Osteocyte (in vitro differentiated cells): Measurements from ENCODE around the gene APOBEC3G. TPM values are rescaled to one million over a fixed set of nuclear protein-coding genes. Genes with fewer than 3 reads are reported as not detected.

Experiments
- DNase-seq: peaks from one replicate; pipeline ENCODE4 v3.0.0; 2021; ENCODE audit warnings: mixed read lengths; ENCODE audit not compliant: unreplicated experiment; ENCODE audit errors: extremely low spot score
- H3K27ac Mint-ChIP-seq: one replicate; pipeline ENCODE4 v1.8.0; 2021; ENCODE audit warnings: mild to moderate bottlenecking, mixed read lengths; ENCODE audit not compliant: unreplicated experiment
- H3K27me3 Mint-ChIP-seq: one replicate; pipeline ENCODE4 v1.8.0; 2021; ENCODE audit warnings: mixed read lengths; ENCODE audit not compliant: unreplicated experiment
- H3K36me3 Mint-ChIP-seq: one replicate; pipeline ENCODE4 v1.8.0; 2021; ENCODE audit warnings: mixed read lengths; ENCODE audit not compliant: unreplicated experiment
- H3K4me1 Mint-ChIP-seq: one replicate; pipeline ENCODE4 v1.8.0; 2021; ENCODE audit warnings: mixed read lengths; ENCODE audit not compliant: unreplicated experiment
- H3K4me3 Mint-ChIP-seq: one replicate; pipeline ENCODE4 v1.8.0; 2021; ENCODE audit warnings: mild to moderate bottlenecking, moderate library complexity, mixed read lengths; ENCODE audit not compliant: unreplicated experiment
- H3K9me3 Mint-ChIP-seq: one replicate; pipeline ENCODE4 v1.8.0; 2021; ENCODE audit warnings: mixed read lengths; ENCODE audit not compliant: unreplicated experiment
- CTCF ChIP-seq: fragments of 200-600 bp; sonication (generic); IDR thresholded peaks from 2 replicates; pipeline ENCODE4 v1.5.0; 2021; ENCODE audit warnings: antibody characterized with exemption, mild to moderate bottlenecking, moderate library complexity
- total RNA-seq: library from RNA; stranded (reverse); gene quantifications from 2 replicates; pipeline ENCODE4 v1.2.1, GENCODE V29; 2021

The APOBEC3G gene
- total RNA-seq, 1 donor from 2014 or later, result 2.7 TPM

DNA sequence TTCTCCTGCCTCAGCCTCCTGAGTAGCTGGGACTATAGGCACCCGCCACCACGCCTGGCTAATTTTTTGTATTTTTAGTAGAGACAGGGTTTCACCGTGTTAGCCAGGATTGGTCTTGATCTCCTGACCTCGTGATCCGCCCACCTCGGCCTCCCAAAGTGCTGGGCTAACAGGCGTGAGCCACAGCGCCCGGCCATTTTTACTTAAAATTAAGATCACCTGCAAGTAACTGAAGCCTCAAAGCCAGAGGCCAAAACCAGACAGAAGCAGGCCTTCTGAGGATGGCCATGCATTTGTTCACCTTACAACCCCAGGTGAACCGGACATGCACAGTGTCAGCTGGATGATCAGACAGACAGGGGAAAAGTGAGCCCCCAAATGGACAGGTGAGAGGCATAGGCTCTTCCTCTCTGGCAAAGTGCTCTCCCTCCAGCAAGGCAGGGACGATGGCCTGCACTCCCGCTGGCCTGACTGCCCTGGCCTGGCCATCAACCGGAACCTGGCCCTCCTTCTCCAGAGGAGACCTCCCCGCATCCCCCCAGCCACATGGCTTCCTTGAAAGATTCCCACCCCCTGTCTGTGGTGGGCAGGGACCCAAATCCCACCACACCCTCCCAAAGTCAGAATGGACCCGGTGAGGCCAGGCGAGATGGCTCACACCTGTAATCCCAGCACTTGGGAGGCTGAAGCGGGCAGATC lies 45.8 kb downstream of the APOBEC3G start:
- peaks cover 17% of the 10 kb centered on the region for H3K27me3 Mint-ChIP-seq
- no peaks in the 10 kb centered on the region for H3K36me3 Mint-ChIP-seq
- H3K4me1 Mint-ChIP-seq, result peaks cover 2% of the 10 kb centered on the region
- DNase-seq, result no peak
- H3K27ac Mint-ChIP-seq, result no peak overlapping the region
- no peak for TF ChIP-seq CTCF
- no peaks in the 10 kb centered on the region for H3K9me3 Mint-ChIP-seq
- no peak overlapping the region for H3K4me3 Mint-ChIP-seq

GRCh38 chr22:39123751-39124581 lies 46.9 kb downstream of the APOBEC3G start:
- no peak for DNase-seq
- no peak overlapping the region for H3K4me3 Mint-ChIP-seq
- no peak for TF ChIP-seq CTCF
- H3K36me3 Mint-ChIP-seq, result no peaks in the 10 kb centered on the region
- H3K9me3 Mint-ChIP-seq, result no peaks in the 10 kb centered on the region
- peaks cover 10% of the 10 kb centered on the region for H3K27me3 Mint-ChIP-seq
- H3K4me1 Mint-ChIP-seq, result peaks cover 2% of the 10 kb centered on the region
- H3K27ac Mint-ChIP-seq, result no peak overlapping the region

GRCh38 chr22:39125622-39126021 lies 48.5 kb downstream of the APOBEC3G start:
- Mint-ChIP-seq H3K27ac (no peak overlapping the region), H3K9me3 (no peaks in the 10 kb centered on the region), H3K36me3 (no peaks in the 10 kb centered on the region), H3K4me3 (no peak overlapping the region), H3K4me1 (peaks cover 2% of the 10 kb centered on the region), H3K27me3 (peaks cover 7% of the 10 kb centered on the region)
- TF ChIP-seq CTCF, result no peak
- DNase-seq, result no peak

GRCh38 chr22:39128508-39128907 lies 51.4 kb downstream of the APOBEC3G start:
- Mint-ChIP-seq H3K4me1 (peaks cover 10% of the 10 kb centered on the region), H3K36me3 (peaks cover 2% of the 10 kb centered on the region), H3K4me3 (no peak overlapping the region), H3K27ac (no peak overlapping the region), H3K9me3 (no peaks in the 10 kb centered on the region), H3K27me3 (no peaks in the 10 kb centered on the region)
- TF ChIP-seq CTCF, result no peak
- DNase-seq, result no peak

DNA sequence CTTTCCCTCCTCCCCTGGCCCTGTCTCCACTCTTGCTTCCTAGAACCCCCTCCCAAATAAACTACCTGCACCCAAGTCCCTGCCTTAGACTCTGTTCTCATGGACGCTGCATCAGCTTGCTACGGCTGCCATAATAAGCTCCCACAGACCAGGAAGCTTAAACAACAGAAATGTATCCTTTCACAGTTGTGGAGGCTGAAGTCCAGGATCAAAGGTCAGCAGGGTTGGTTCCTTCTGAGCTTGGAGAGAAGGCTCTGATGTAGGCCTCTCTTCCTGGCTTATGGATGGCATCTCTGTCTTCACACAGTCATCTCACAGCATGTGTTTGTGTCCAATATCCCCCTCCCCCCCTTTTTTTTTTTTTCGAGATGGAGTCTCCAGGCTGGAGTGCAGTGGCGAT lies 52.0 kb downstream of the APOBEC3G start:
- no peak overlapping the region for H3K27ac Mint-ChIP-seq
- TF ChIP-seq CTCF, result no peak
- H3K27me3 Mint-ChIP-seq, result no peaks in the 10 kb centered on the region
- DNase-seq, result no peak
- H3K36me3 Mint-ChIP-seq, result peaks cover 3% of the 10 kb centered on the region
- H3K4me3 Mint-ChIP-seq, result no peak overlapping the region
- no peaks in the 10 kb centered on the region for H3K9me3 Mint-ChIP-seq
- peaks cover 9% of the 10 kb centered on the region for H3K4me1 Mint-ChIP-seq
